AG09309 (cell line): Measurements from ENCODE around the gene PTPRE.

ENCODE experiments used
- DNase-seq: peaks from one replicate; pipeline ENCODE4 v3.0.0-alpha.2; 2010; ENCODE audit warnings: low read depth
- H3K4me3 ChIP-seq: 2 replicates; pipeline ENCODE4 v1.5.1; 2011; ENCODE audit warnings: mild to moderate bottlenecking, low read depth, low read length, moderate library complexity; ENCODE audit not compliant: control insufficient read depth
- CTCF ChIP-seq: IDR thresholded peaks from 2 replicates; pipeline ENCODE4 v1.5.1; 2011; ENCODE audit warnings: mild to moderate bottlenecking, low read depth, low read length, inconsistent platforms; ENCODE audit not compliant: insufficient read depth, control insufficient read depth; ENCODE audit errors: missing control alignments

Gene PTPRE

GRCh38 chr10:128067691-128068397, 160.9 kb downstream of the PTPRE start:
- TF ChIP-seq CTCF: no peak
- no peak overlapping the region for H3K4me3 ChIP-seq
- DNase-seq: no peak

- no peak for DNase-seq
- TF ChIP-seq CTCF: no peak
- H3K4me3 ChIP-seq: no peak overlapping the region
These were observed 161.7 kb downstream of the PTPRE start for GRCh38 chr10:128068398-128069285.

GRCh38 chr10:128069351-128070051, 162.6 kb downstream of the PTPRE start:
- peak; percentile 43 for DNase-seq
- H3K4me3 ChIP-seq: no peak overlapping the region
- peak; percentile 73 for TF ChIP-seq CTCF

GRCh38 chr10:128070161-128070560, 163.3 kb downstream of the PTPRE start:
- TF ChIP-seq CTCF: no peak
- H3K4me3 ChIP-seq: no peak overlapping the region
- no peak for DNase-seq

GRCh38 chr10:128070721-128071416, 164.0 kb downstream of the PTPRE start:
- no peak overlapping the region for H3K4me3 ChIP-seq
- TF ChIP-seq CTCF: no peak
- DNase-seq: no peak

GRCh38 chr10:128071417-128071782, 164.5 kb downstream of the PTPRE start:
- no peak overlapping the region for H3K4me3 ChIP-seq
- TF ChIP-seq CTCF: no peak
- DNase-seq: no peak
